ENCODE results near the gene ACTA1. TPM values are rescaled to one million over a fixed set of nuclear protein-coding genes. Genes with fewer than 3 reads are reported as not detected.

The ACTA1 gene
- total and polyA plus RNA-seq, 10 of the 15 experiments (the other 5 are each of a cell fraction or from before 2014, with no cell fraction given) = 0.05 to 0.35 (median 0.12) TPM; not detected in 7

DNA sequence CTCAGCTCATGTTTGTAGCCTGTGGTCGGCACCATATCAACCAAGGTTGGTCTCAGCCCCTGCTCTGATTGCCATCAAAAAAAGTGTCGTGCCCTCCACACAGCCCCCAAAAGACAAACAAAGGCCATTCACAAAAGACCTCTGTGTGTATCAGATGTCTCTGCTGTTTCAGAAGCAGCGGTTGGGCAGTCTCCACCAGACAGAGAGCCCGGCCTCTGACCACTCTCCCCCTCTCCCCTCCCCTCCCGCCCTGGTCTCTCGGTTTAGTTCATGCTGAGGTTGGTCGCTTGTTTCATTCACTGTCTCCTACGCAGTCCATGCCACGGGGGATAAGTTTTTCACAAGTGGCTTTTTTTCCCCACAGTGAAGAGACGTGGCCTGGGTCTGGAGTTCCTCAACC, 27.1 kb downstream of the ACTA1 start (continued):
- TF ChIP-seq, protein P1, sequence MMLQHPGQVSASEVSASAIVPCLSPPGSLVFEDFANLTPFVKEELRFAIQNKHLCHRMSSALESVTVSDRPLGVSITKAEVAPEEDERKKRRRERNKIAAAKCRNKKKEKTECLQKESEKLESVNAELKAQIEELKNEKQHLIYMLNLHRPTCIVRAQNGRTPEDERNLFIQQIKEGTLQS (IDR thresholded peaks at IDR 0.05; ENCODE audit: borderline replicate concordance, extremely low read depth, low read depth, low read length) = no peak
- TF ChIP-seq YBX1 (IDR thresholded peaks at IDR 0.05) (no peak), MTA2 (IDR thresholded peaks at IDR 0.05; ENCODE audit: low read depth) (no peak), ZZZ3 (IDR thresholded peaks at IDR 0.05; ENCODE audit: control insufficient read depth, insufficient read length, low read depth) (no peak), PML (IDR thresholded peaks at IDR 0.05; ENCODE audit: low read length) (no peak), IKZF1 (conservative IDR thresholded peaks at IDR 0.05) (no peak), TCF7 (IDR thresholded peaks at IDR 0.05; ENCODE audit: borderline replicate concordance) (no peak)

DNA sequence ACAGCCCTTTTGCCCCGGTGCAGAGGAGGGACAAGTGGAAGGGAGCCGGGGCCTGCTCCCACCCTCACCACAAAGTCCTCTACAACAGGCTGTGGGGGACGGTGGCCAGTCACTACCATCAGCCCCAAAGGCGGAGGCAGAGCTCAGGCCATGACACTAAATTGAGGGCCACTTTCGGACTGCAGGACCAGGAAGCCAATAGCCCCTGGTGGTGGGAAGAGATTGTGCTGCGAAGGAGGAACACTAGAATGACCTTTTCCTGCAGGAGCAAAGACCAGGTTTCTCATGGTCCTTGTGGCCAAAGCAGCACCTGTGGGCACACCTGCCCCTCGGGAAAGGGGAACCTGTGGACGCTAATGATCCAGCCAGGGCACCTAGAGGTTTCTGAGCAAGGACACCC, 30.3 kb downstream of the ACTA1 start:
- no peak overlapping the region for H3K4me2 ChIP-seq (ENCODE audit: control insufficient read depth, insufficient read depth)
- CTCF ChIA-PET = no interaction called here
- H3K27ac ChIP-seq (ENCODE audit: control insufficient read depth, insufficient read depth) = no peak overlapping the region
- no peaks in the 10 kb centered on the region for H3K79me2 ChIP-seq (ENCODE audit: control insufficient read depth, insufficient read depth, low read length)
- no peak for DNase-seq (ENCODE audit: low read depth, low spot score)
- no peak for FAIRE-seq
- no TSS peak for BruUV-seq (replicated peaks)
- H2AFZ ChIP-seq (ENCODE audit: control insufficient read depth, low read depth, low read length) = no peak overlapping the region
- no peaks in the 10 kb centered on the region for H3K36me3 ChIP-seq (ENCODE audit: control insufficient read depth in 2 of 2, insufficient read depth in 2 of 2, low read length in 1 of 2)
- SMC1A ChIA-PET (ENCODE audit: uncharacterized antibody, unreplicated experiment) = no interaction called here
- H3K4me3 ChIP-seq = no peak overlapping the region
- in situ Hi-C loops (cut with MboI) (no loop called here), intact Hi-C loops (cut with micrococcal nuclease; ENCODE audit: unreplicated experiment) (no loop called here)
- no peaks in the 10 kb centered on the region for H3K4me1 ChIP-seq (ENCODE audit: control insufficient read depth, insufficient read depth, low read length)
- H4K20me1 ChIP-seq (ENCODE audit: control insufficient read depth, insufficient read depth) = no peaks in the 10 kb centered on the region
- RAD21 ChIA-PET (ENCODE audit: unreplicated experiment) = no interaction called here
- no peak overlapping the region for H3K9ac ChIP-seq (ENCODE audit: control insufficient read depth, insufficient read depth, low read length)
- POLR2A ChIA-PET = no interaction called here
- peaks cover 11 to 17% of the 10 kb centered on the region in 2 experiments for H3K27me3 ChIP-seq (replicated peaks in 1 of 2; ENCODE audit: control insufficient read depth in 2 of 2, insufficient read depth in 2 of 2, low read length in 1 of 2)
- WGBS (ENCODE audit: insufficient coverage, insufficient replicate concordance, low lambda C conversion rate, missing lambda C conversion rate) = 26% methylated on average over 8 of the region's 8 CpGs
- no peak for ATAC-seq
- no peaks in the 10 kb centered on the region for H3K9me3 ChIP-seq (replicated peaks; ENCODE audit: control insufficient read depth, insufficient read depth, low read length)
- no peak for TF ChIP-seq ESRRA (IDR thresholded peaks at IDR 0.05; ENCODE audit: low read length)
- no peak for TF ChIP-seq ZNF24 (IDR thresholded peaks at IDR 0.05)
- no peak for TF ChIP-seq SIX5 (IDR thresholded peaks at IDR 0.05; ENCODE audit: low read depth, low read length, severe bottlenecking)
- no peak for TF ChIP-seq DPF2 (IDR thresholded peaks at IDR 0.05)
- TF ChIP-seq, protein P2, sequence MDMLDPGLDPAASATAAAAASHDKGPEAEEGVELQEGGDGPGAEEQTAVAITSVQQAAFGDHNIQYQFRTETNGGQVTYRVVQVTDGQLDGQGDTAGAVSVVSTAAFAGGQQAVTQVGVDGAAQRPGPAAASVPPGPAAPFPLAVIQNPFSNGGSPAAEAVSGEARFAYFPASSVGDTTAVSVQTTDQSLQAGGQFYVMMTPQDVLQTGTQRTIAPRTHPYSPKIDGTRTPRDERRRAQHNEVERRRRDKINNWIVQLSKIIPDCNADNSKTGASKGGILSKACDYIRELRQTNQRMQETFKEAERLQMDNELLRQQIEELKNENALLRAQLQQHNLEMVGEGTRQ (IDR thresholded peaks at IDR 0.05; ENCODE audit: borderline replicate concordance, low read depth, low read length) = no peak
- TF ChIP-seq, protein P3, sequence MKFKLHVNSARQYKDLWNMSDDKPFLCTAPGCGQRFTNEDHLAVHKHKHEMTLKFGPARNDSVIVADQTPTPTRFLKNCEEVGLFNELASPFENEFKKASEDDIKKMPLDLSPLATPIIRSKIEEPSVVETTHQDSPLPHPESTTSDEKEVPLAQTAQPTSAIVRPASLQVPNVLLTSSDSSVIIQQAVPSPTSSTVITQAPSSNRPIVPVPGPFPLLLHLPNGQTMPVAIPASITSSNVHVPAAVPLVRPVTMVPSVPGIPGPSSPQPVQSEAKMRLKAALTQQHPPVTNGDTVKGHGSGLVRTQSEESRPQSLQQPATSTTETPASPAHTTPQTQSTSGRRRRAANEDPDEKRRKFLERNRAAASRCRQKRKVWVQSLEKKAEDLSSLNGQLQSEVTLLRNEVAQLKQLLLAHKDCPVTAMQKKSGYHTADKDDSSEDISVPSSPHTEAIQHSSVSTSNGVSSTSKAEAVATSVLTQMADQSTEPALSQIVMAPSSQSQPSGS (IDR thresholded peaks at IDR 0.05; ENCODE audit: low read length) = no peak
- TF ChIP-seq, protein P1 (IDR thresholded peaks at IDR 0.05; ENCODE audit: borderline replicate concordance, extremely low read depth, low read depth, low read length) = no peak
- TF ChIP-seq NBN (IDR thresholded peaks at IDR 0.05) = no peak
- no peak for TF ChIP-seq POU2F2 (IDR thresholded peaks at IDR 0.05; ENCODE audit: borderline replicate concordance, low read depth, low read length)
- TF ChIP-seq EED (IDR thresholded peaks at IDR 0.05; ENCODE audit: low read depth) = no peak
- TF ChIP-seq HCFC1 (IDR thresholded peaks at IDR 0.05; ENCODE audit: low read length) = no peak
- TF ChIP-seq ZNF274 (IDR thresholded peaks at IDR 0.05; ENCODE audit: insufficient read depth, insufficient read length) = no peak
- TF ChIP-seq PAX5 (IDR thresholded peaks at IDR 0.05; ENCODE audit: borderline replicate concordance, low read depth, low read length) = no peak
- TF ChIP-seq FOXK2 (IDR thresholded peaks at IDR 0.05) = no peak
- TF ChIP-seq, protein P4, sequence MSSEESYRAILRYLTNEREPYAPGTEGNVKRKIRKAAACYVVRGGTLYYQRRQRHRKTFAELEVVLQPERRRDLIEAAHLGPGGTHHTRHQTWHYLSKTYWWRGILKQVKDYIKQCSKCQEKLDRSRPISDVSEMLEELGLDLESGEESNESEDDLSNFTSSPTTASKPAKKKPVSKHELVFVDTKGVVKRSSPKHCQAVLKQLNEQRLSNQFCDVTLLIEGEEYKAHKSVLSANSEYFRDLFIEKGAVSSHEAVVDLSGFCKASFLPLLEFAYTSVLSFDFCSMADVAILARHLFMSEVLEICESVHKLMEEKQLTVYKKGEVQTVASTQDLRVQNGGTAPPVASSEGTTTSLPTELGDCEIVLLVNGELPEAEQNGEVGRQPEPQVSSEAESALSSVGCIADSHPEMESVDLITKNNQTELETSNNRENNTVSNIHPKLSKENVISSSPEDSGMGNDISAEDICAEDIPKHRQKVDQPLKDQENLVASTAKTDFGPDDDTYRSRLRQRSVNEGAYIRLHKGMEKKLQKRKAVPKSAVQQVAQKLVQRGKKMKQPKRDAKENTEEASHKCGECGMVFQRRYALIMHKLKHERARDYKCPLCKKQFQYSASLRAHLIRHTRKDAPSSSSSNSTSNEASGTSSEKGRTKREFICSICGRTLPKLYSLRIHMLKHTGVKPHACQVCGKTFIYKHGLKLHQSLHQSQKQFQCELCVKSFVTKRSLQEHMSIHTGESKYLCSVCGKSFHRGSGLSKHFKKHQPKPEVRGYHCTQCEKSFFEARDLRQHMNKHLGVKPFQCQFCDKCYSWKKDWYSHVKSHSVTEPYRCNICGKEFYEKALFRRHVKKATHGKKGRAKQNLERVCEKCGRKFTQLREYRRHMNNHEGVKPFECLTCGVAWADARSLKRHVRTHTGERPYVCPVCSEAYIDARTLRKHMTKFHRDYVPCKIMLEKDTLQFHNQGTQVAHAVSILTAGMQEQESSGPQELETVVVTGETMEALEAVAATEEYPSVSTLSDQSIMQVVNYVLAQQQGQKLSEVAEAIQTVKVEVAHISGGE (CRISPR knock-in tag; IDR thresholded peaks at IDR 0.05) = no peak

Measured in GM12878 (cell line).